Measurements from ENCODE around the gene ZNF75A. TPM values are rescaled to one million over a fixed set of nuclear protein-coding genes. Genes with fewer than 3 reads are reported as not detected.

Gene ZNF75A
- polyA plus RNA-seq, 3 donors = 2.3 to 10.2 (median 2.8) TPM

GRCh38 chr16:3304370-3304769 lies 927 bp upstream of the ZNF75A start:
- intact Hi-C loops (cut with micrococcal nuclease) = no loop called here
- no peak for TF ChIP-seq CTCF (IDR thresholded peaks at IDR 0.05)
- peaks cover 80 to 89% of the 10 kb centered on the region in 2 donors for H3K9me3 ChIP-seq (replicated peaks in 1 of 2; ENCODE audit: control insufficient read depth in 1 of 2, insufficient read depth in 1 of 2, low read length in 2 of 2)
- H3K27ac ChIP-seq (ENCODE audit: low read depth in 1 of 2, low read length in 2 of 2) = no peak overlapping the region
- peak overlapping the region; percentile 84 for H2AFZ ChIP-seq (ENCODE audit: insufficient read depth, low read depth, low read length, poor library complexity, severe bottlenecking)
- no peaks in the 10 kb centered on the region for H4K20me1 ChIP-seq (ENCODE audit: insufficient read depth, low read length)
- no peak overlapping the region for H3K27ac Mint-ChIP-seq
- H3K36me3 Mint-ChIP-seq = peaks cover 25 to 53% of the 10 kb centered on the region in 2 donors
- peak overlapping the region; percentile 76 to 79 for H3K4me3 Mint-ChIP-seq
- no peaks in the 10 kb centered on the region for H3K27me3 ChIP-seq (ENCODE audit: control insufficient read depth in 2 of 2, insufficient read depth in 2 of 2, low read length in 2 of 2)
- H3K9me3 Mint-ChIP-seq = peaks cover 45 to 97% (median 95%) of the 10 kb centered on the region in 7 donors
- 86% methylated on average over 1 of the region's 4 CpGs for WGBS (ENCODE audit: insufficient coverage)
- no peak overlapping the region for H3K9ac ChIP-seq (ENCODE audit: insufficient read depth, low read length, poor library complexity, severe bottlenecking)
- peaks cover 14% of the 10 kb centered on the region for H3K79me2 ChIP-seq (ENCODE audit: insufficient read depth, low read length)
- peaks cover 7 to 39% of the 10 kb centered on the region in 2 donors for H3K36me3 ChIP-seq (replicated peaks in 1 of 2; ENCODE audit: control insufficient read depth in 1 of 2, insufficient read depth in 2 of 2, low read length in 2 of 2)
- H3K4me2 ChIP-seq (replicated peaks; ENCODE audit: extremely low read depth, low read length, poor library complexity, severe bottlenecking) = peak overlapping the region; percentile 75
- peak overlapping the region in 2 of 3 experiments; percentile 76 to 78 for H3K4me3 ChIP-seq (replicated peaks in 1 of 3; ENCODE audit: low read depth in 2 of 3, low read length in 3 of 3)
- H3K4me1 ChIP-seq (ENCODE audit: control insufficient read depth in 1 of 2, insufficient read depth in 2 of 2, low read length in 2 of 2) = peaks cover 12 to 22% of the 10 kb centered on the region in 2 donors
- peak in 1 of 3 donors; percentile 11 for DNase-seq
- peaks cover 0 to 7% (median 3%) of the 10 kb centered on the region in 3 donors for H3K27me3 Mint-ChIP-seq (ENCODE audit: low read depth in 3 of 3)
- peaks cover 13% of the 10 kb centered on the region for H3K4me1 Mint-ChIP-seq

GRCh38 chr16:3306078-3306477 lies 781 bp downstream of the ZNF75A start:
- Mint-ChIP-seq H3K27ac (peak overlapping the region in 5 of 7 donors; percentile 35 to 85 (median 80)), H3K4me1 (peaks cover 13% of the 10 kb centered on the region), H3K4me3 (peak overlapping the region; percentile 79 to 82), H3K27me3 (ENCODE audit: low read depth in 3 of 3) (peaks cover 1 to 7% (median 5%) of the 10 kb centered on the region in 3 donors), H3K36me3 (peaks cover 25 to 47% of the 10 kb centered on the region in 2 donors), H3K9me3 (peaks cover 44 to 97% (median 95%) of the 10 kb centered on the region in 7 donors)
- H3K27ac ChIP-seq (ENCODE audit: low read depth in 1 of 2, low read length in 2 of 2) = peak overlapping the region; percentile 86 to 90
- peak overlapping the region; percentile 67 to 78 (median 76) for H3K4me3 ChIP-seq (replicated peaks in 1 of 3; ENCODE audit: low read depth in 2 of 3, low read length in 3 of 3)
- peak overlapping the region; percentile 75 for H3K4me2 ChIP-seq (replicated peaks; ENCODE audit: extremely low read depth, low read length, poor library complexity, severe bottlenecking)
- peaks cover 12 to 22% of the 10 kb centered on the region in 2 donors for H3K4me1 ChIP-seq (ENCODE audit: control insufficient read depth in 1 of 2, insufficient read depth in 2 of 2, low read length in 2 of 2)
- H3K9ac ChIP-seq (ENCODE audit: insufficient read depth, low read length, poor library complexity, severe bottlenecking) = peak overlapping the region; percentile 78
- H3K79me2 ChIP-seq (ENCODE audit: insufficient read depth, low read length) = peaks cover 14% of the 10 kb centered on the region
- no peak for TF ChIP-seq CTCF (IDR thresholded peaks at IDR 0.05)
- H3K9me3 ChIP-seq (replicated peaks in 1 of 2; ENCODE audit: control insufficient read depth in 1 of 2, insufficient read depth in 1 of 2, low read length in 2 of 2) = peaks cover 82 to 89% of the 10 kb centered on the region in 2 donors
- no peaks in the 10 kb centered on the region for H3K27me3 ChIP-seq (ENCODE audit: control insufficient read depth in 2 of 2, insufficient read depth in 2 of 2, low read length in 2 of 2)
- no peaks in the 10 kb centered on the region for H4K20me1 ChIP-seq (ENCODE audit: insufficient read depth, low read length)
- intact Hi-C loops (cut with micrococcal nuclease) = loop anchor here in 1 of 2 donors (2.0 to 5.0 kb wide), 2 partner anchors 41 to 96 kb away; partner anchors contain the start of genes ZNF174 and ZSCAN32
- WGBS (ENCODE audit: insufficient coverage) = 62% methylated on average over 5 of the region's 11 CpGs
- peak overlapping the region; percentile 84 for H2AFZ ChIP-seq (ENCODE audit: insufficient read depth, low read depth, low read length, poor library complexity, severe bottlenecking)
- H3K36me3 ChIP-seq (replicated peaks in 1 of 2; ENCODE audit: control insufficient read depth in 1 of 2, insufficient read depth in 2 of 2, low read length in 2 of 2) = peaks cover 7 to 36% of the 10 kb centered on the region in 2 donors
- DNase-seq = no peak

Measured in CD14-positive monocyte (primary cell).